ENCODE data around the gene PSMD2.
A peak's percentile ranks its signal among the peaks of the same experiment; 100 is the strongest.

PSMD2 gene

DNA sequence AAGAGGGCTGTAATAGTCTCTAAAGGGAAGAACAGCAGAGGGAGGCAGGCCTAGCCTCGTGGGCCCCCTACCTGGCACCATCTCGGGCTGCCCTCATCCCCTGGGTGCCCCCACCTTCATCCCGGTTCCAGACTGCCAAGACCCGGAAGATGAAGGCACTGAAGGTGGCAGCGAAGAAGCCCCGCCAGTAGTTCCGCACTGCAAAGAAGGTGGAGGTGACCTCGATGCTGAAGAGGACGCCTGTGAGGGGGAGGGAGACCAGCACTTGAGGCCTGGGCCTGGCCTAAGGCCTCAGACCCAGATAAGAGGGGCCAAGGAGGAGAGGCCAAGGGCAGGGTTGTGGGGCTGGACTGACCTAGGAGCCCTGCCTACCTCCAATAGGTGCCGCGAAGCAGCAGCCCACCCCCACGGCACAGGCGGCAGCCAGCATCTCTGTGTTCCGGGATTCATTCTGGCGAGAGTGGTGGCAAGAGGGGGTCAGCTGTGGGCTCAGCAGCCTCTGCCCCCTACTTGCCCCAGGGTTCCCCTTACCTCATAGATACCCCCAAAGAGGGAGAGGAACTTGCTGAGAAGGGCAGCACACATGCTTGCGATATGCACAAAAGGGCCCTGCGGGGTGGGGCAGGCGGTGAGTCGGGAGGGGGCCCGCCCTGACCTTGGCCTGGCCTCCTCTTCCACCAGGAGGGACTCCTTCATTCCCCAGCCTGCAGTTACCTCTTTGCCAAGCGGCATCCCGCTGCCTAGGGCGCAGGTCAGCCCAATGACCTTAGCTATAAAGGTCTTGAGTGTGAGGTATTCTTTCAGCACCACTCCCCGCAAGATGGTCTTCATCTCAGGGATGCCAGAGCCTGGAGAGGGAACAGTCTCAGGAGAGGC, 58.4 kb downstream of the PSMD2 start:
- peak; percentile 55 for DNase-seq (ENCODE audit: low spot score)

- peak; percentile 52 for DNase-seq (ENCODE audit: low spot score)
These were observed 59.2 kb downstream of the PSMD2 start for GRCh38 chr3:184358124-184358767.

All from left forelimb (tissue), 1 donor.